Stimulated activated CD4-positive, alpha-beta T cell treated with anti-CD3 and anti-CD28 coated beads, Interleukin-12 subunit alpha, Interleukin-12 subunit beta, amount 100 ng/mL, for 48 hours (primary cell): ENCODE measurements around the gene DOCK8.

Experiments used
- DNase-seq, 3 donors: peaks; one replicate each; pipeline ENCODE4 v3.0.0-alpha.2; 2020; ENCODE audit warnings: low read depth in 2 of 3, low spot score in 1 of 3

Gene DOCK8

GRCh38 chr9:357560-357959 lies 142.9 kb downstream of the DOCK8 start:
- DNase-seq: no peak

GRCh38 chr9:362561-363273 lies 148.1 kb downstream of the DOCK8 start:
- no peak for DNase-seq

- DNase-seq: no peak
These were observed 148.6 kb downstream of the DOCK8 start for GRCh38 chr9:363274-363612.

- DNase-seq: no peak
These were observed 150.8 kb downstream of the DOCK8 start for GRCh38 chr9:365436-365835.

GRCh38 chr9:366620-367019 lies 152.0 kb downstream of the DOCK8 start:
- DNase-seq: no peak

- no peak for DNase-seq
These were observed 155.4 kb downstream of the DOCK8 start for GRCh38 chr9:370086-370485.

GRCh38 chr9:371349-371748 lies 156.7 kb downstream of the DOCK8 start:
- DNase-seq: no peak

- DNase-seq: no peak
These were observed 157.5 kb downstream of the DOCK8 start for GRCh38 chr9:372128-372527.

GRCh38 chr9:373759-374206 lies 159.1 kb downstream of the DOCK8 start:
- DNase-seq: no peak

- no peak for DNase-seq
These were observed 160.1 kb downstream of the DOCK8 start for GRCh38 chr9:374736-375135.

- no peak for DNase-seq
These were observed 161.4 kb downstream of the DOCK8 start for GRCh38 chr9:376115-376514.

GRCh38 chr9:378263-378662 lies 163.6 kb downstream of the DOCK8 start:
- no peak for DNase-seq

- DNase-seq: no peak
These were observed 167.7 kb downstream of the DOCK8 start for GRCh38 chr9:382383-382782.

- peak in 1 of 3 donors; percentile 13 for DNase-seq
These were observed 171.2 kb downstream of the DOCK8 start for GRCh38 chr9:385818-386398.

GRCh38 chr9:389159-389558 lies 174.5 kb downstream of the DOCK8 start:
- DNase-seq: no peak

- DNase-seq: no peak
These were observed 175.1 kb downstream of the DOCK8 start for GRCh38 chr9:389758-390157.

- DNase-seq: no peak
These were observed 177.6 kb downstream of the DOCK8 start for GRCh38 chr9:392077-392804.

GRCh38 chr9:394347-395052 lies 179.8 kb downstream of the DOCK8 start:
- DNase-seq: no peak

GRCh38 chr9:396396-396795 lies 181.7 kb downstream of the DOCK8 start:
- no peak for DNase-seq

GRCh38 chr9:398085-398484 lies 183.4 kb downstream of the DOCK8 start:
- DNase-seq: no peak

GRCh38 chr9:401223-401622 lies 186.6 kb downstream of the DOCK8 start:
- no peak for DNase-seq

GRCh38 chr9:404234-404633 lies 189.6 kb downstream of the DOCK8 start:
- DNase-seq: no peak
